Measurements from ENCODE around the gene ZNF205.
"Not testable (repeated sequence)": the region's sequence is repeated elsewhere in the genome, so short reads cannot be mapped to it uniquely, and the experiment has no call there.

The ZNF205 gene

GRCh38 chr16:3070608-3071111, 41.7 kb upstream of the ZNF205 start:
- Histone ChIP-seq H4K91ac (ENCODE audit: low read depth, low read length, poor library complexity) (no peak overlapping the region), H4K8ac (ENCODE audit: low read depth, low read length) (no peak overlapping the region), H2AK5ac (ENCODE audit: low read depth, low read length) (no peak overlapping the region), H3K9ac (ENCODE audit: low read depth, low read length, poor library complexity) (no peak overlapping the region), H3K18ac (ENCODE audit: low read length) (no peak overlapping the region), H2BK12ac (ENCODE audit: low read length) (no peak overlapping the region), H3K4me2 (ENCODE audit: insufficient read depth, low read length, poor library complexity, severe bottlenecking) (no peak overlapping the region), H2BK5ac (ENCODE audit: low read length) (no peak overlapping the region), H3K4me1 (ENCODE audit: control insufficient read depth in 2 of 2, insufficient read depth in 1 of 2, low read depth in 1 of 2, low read length in 2 of 2) (peaks cover 0 to 2% of the 10 kb centered on the region in 2 donors), H3K79me1 (ENCODE audit: low read depth, low read length) (no peaks in the 10 kb centered on the region), H3K9me3 (replicated peaks in 1 of 2; ENCODE audit: control insufficient read depth in 2 of 2, insufficient read depth in 1 of 2, low read depth in 1 of 2, low read length in 2 of 2) (no peaks in the 10 kb centered on the region), H3K4ac (ENCODE audit: low read length) (no peak overlapping the region), H2AFZ (ENCODE audit: low read length) (no peak overlapping the region), H2BK15ac (ENCODE audit: low read length) (no peak overlapping the region), H3K36me3 (replicated peaks in 1 of 2; ENCODE audit: control insufficient read depth in 2 of 2, insufficient read depth in 2 of 2, low read length in 2 of 2) (no peaks in the 10 kb centered on the region), H3K27me3 (ENCODE audit: control insufficient read depth in 3 of 3, insufficient read depth in 3 of 3, low read depth in 1 of 3, low read length in 3 of 3) (peaks cover 0 to 39% (median 0%) of the 10 kb centered on the region in 3 experiments), H2BK120ac (ENCODE audit: low read depth, low read length) (no peak overlapping the region), H3K23ac (ENCODE audit: low read depth, low read length, poor library complexity) (no peak overlapping the region), H3K4me3 (ENCODE audit: low read length in 2 of 2) (no peak overlapping the region), H3K27ac (replicated peaks; ENCODE audit: low read length) (no peak overlapping the region), H3K14ac (ENCODE audit: low read length) (no peak overlapping the region)
- no CpG with 5 or more reads among the region's 9 CpGs for WGBS, 2 donors (ENCODE audit: extremely low coverage in 2 of 2, insufficient read length in 2 of 2, insufficient replicate concordance in 1 of 2)
- no peak for DNase-seq (ENCODE audit: low spot score)

GRCh38 chr16:3071655-3072054, 40.7 kb upstream of the ZNF205 start:
- no peak for DNase-seq (ENCODE audit: low spot score)
- H3K14ac ChIP-seq (ENCODE audit: low read length), result no peak overlapping the region
- WGBS, 2 donors (ENCODE audit: extremely low coverage in 2 of 2, insufficient read length in 2 of 2, insufficient replicate concordance in 1 of 2), result no CpG with 5 or more reads among the region's 7 CpGs
- H2AFZ ChIP-seq (ENCODE audit: low read length), result no peak overlapping the region
- H2BK15ac ChIP-seq (ENCODE audit: low read length), result no peak overlapping the region
- no peak overlapping the region for H3K4me2 ChIP-seq (ENCODE audit: insufficient read depth, low read length, poor library complexity, severe bottlenecking)
- H2BK5ac ChIP-seq (ENCODE audit: low read length), result no peak overlapping the region
- no peak overlapping the region for H2BK120ac ChIP-seq (ENCODE audit: low read depth, low read length)
- no peaks in the 10 kb centered on the region for H3K36me3 ChIP-seq (replicated peaks in 1 of 2; ENCODE audit: control insufficient read depth in 2 of 2, insufficient read depth in 2 of 2, low read length in 2 of 2)
- H3K79me1 ChIP-seq (ENCODE audit: low read depth, low read length), result no peaks in the 10 kb centered on the region
- H3K9ac ChIP-seq (ENCODE audit: low read depth, low read length, poor library complexity), result no peak overlapping the region
- no peak overlapping the region for H2BK12ac ChIP-seq (ENCODE audit: low read length)
- no peak overlapping the region for H3K18ac ChIP-seq (ENCODE audit: low read length)
- H3K23ac ChIP-seq (ENCODE audit: low read depth, low read length, poor library complexity), result no peak overlapping the region
- no peak overlapping the region for H2AK5ac ChIP-seq (ENCODE audit: low read depth, low read length)
- H3K4ac ChIP-seq (ENCODE audit: low read length), result no peak overlapping the region
- H3K4me1 ChIP-seq (ENCODE audit: control insufficient read depth in 2 of 2, insufficient read depth in 1 of 2, low read depth in 1 of 2, low read length in 2 of 2), result peaks cover 0 to 2% of the 10 kb centered on the region in 2 donors
- no peaks in the 10 kb centered on the region for H3K9me3 ChIP-seq (replicated peaks in 1 of 2; ENCODE audit: control insufficient read depth in 2 of 2, insufficient read depth in 1 of 2, low read depth in 1 of 2, low read length in 2 of 2)
- no peak overlapping the region for H4K8ac ChIP-seq (ENCODE audit: low read depth, low read length)
- peaks cover 0 to 37% (median 0%) of the 10 kb centered on the region in 3 experiments for H3K27me3 ChIP-seq (ENCODE audit: control insufficient read depth in 3 of 3, insufficient read depth in 3 of 3, low read depth in 1 of 3, low read length in 3 of 3)
- H3K4me3 ChIP-seq (ENCODE audit: low read length in 2 of 2), result peak overlapping the region in 1 of 2 donors; percentile 22
- H3K27ac ChIP-seq (replicated peaks; ENCODE audit: low read length), result no peak overlapping the region
- no peak overlapping the region for H4K91ac ChIP-seq (ENCODE audit: low read depth, low read length, poor library complexity)

DNA sequence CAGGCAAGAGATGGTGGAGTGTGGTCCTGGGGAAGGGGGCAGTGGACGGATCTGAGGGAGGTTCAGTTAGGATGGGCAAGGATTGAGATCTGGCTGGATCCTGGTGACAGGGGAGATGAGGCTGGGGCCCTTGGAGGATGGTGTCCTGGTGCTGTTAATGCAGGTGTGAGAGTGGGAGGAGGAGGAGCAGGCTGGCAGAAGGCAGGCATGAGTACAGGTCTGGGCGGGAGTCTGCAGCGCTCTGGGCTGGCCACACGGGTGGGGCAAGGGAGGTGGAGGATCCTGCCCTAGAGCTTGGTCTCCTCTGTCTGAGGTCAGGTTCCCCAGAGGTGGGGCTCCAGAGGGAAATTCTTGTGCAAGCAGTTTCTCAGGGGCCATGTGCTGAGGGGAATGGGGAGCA, 40.2 kb upstream of the ZNF205 start:
- DNase-seq (ENCODE audit: low spot score); H3K79me1 ChIP-seq (ENCODE audit: low read depth, low read length); H4K91ac ChIP-seq (ENCODE audit: low read depth, low read length, poor library complexity); H3K36me3 ChIP-seq (replicated peaks in 1 of 2; ENCODE audit: control insufficient read depth in 2 of 2, insufficient read depth in 2 of 2, low read length in 2 of 2); H2BK15ac ChIP-seq (ENCODE audit: low read length); H2BK5ac ChIP-seq (ENCODE audit: low read length); H3K9ac ChIP-seq (ENCODE audit: low read depth, low read length, poor library complexity); H3K14ac ChIP-seq (ENCODE audit: low read length); H3K4me1 ChIP-seq (ENCODE audit: control insufficient read depth in 2 of 2, insufficient read depth in 1 of 2, low read depth in 1 of 2, low read length in 2 of 2); H3K4me3 ChIP-seq (ENCODE audit: low read length in 2 of 2); H3K27ac ChIP-seq (replicated peaks; ENCODE audit: low read length); H3K4ac ChIP-seq (ENCODE audit: low read length); H2BK120ac ChIP-seq (ENCODE audit: low read depth, low read length); H2AK5ac ChIP-seq (ENCODE audit: low read depth, low read length); H3K23ac ChIP-seq (ENCODE audit: low read depth, low read length, poor library complexity); H4K8ac ChIP-seq (ENCODE audit: low read depth, low read length); H2BK12ac ChIP-seq (ENCODE audit: low read length); H3K4me2 ChIP-seq (ENCODE audit: insufficient read depth, low read length, poor library complexity, severe bottlenecking); H3K9me3 ChIP-seq (replicated peaks in 1 of 2; ENCODE audit: control insufficient read depth in 2 of 2, insufficient read depth in 1 of 2, low read depth in 1 of 2, low read length in 2 of 2); H2AFZ ChIP-seq (ENCODE audit: low read length); H3K18ac ChIP-seq (ENCODE audit: low read length): not testable (repeated sequence)
- no CpG with 5 or more reads among the region's 4 CpGs for WGBS, 2 donors (ENCODE audit: extremely low coverage in 2 of 2, insufficient read length in 2 of 2, insufficient replicate concordance in 1 of 2)
- H3K27me3 ChIP-seq (ENCODE audit: control insufficient read depth in 3 of 3, insufficient read depth in 3 of 3, low read depth in 1 of 3, low read length in 3 of 3), result peaks cover 0 to 41% (median 0%) of the 10 kb centered on the region in 3 experiments

- not testable (repeated sequence) for H2BK5ac ChIP-seq (ENCODE audit: low read length); H3K4ac ChIP-seq (ENCODE audit: low read length); DNase-seq (ENCODE audit: low spot score); H2AK5ac ChIP-seq (ENCODE audit: low read depth, low read length); H2AFZ ChIP-seq (ENCODE audit: low read length); H3K23ac ChIP-seq (ENCODE audit: low read depth, low read length, poor library complexity); H3K9ac ChIP-seq (ENCODE audit: low read depth, low read length, poor library complexity); H4K8ac ChIP-seq (ENCODE audit: low read depth, low read length); H2BK12ac ChIP-seq (ENCODE audit: low read length); H3K14ac ChIP-seq (ENCODE audit: low read length); H3K4me3 ChIP-seq (ENCODE audit: low read length in 2 of 2); H3K4me2 ChIP-seq (ENCODE audit: insufficient read depth, low read length, poor library complexity, severe bottlenecking); H3K18ac ChIP-seq (ENCODE audit: low read length); H3K9me3 ChIP-seq (replicated peaks in 1 of 2; ENCODE audit: control insufficient read depth in 2 of 2, insufficient read depth in 1 of 2, low read depth in 1 of 2, low read length in 2 of 2); H3K79me1 ChIP-seq (ENCODE audit: low read depth, low read length); H2BK120ac ChIP-seq (ENCODE audit: low read depth, low read length); H2BK15ac ChIP-seq (ENCODE audit: low read length); H3K4me1 ChIP-seq (ENCODE audit: control insufficient read depth in 2 of 2, insufficient read depth in 1 of 2, low read depth in 1 of 2, low read length in 2 of 2); H3K36me3 ChIP-seq (replicated peaks in 1 of 2; ENCODE audit: control insufficient read depth in 2 of 2, insufficient read depth in 2 of 2, low read length in 2 of 2); H3K27ac ChIP-seq (replicated peaks; ENCODE audit: low read length); H4K91ac ChIP-seq (ENCODE audit: low read depth, low read length, poor library complexity)
- WGBS, 2 donors (ENCODE audit: extremely low coverage in 2 of 2, insufficient read length in 2 of 2, insufficient replicate concordance in 1 of 2), result no CpG with 5 or more reads among the region's 18 CpGs
- peaks cover 0 to 42% (median 0%) of the 10 kb centered on the region in 3 experiments for H3K27me3 ChIP-seq (ENCODE audit: control insufficient read depth in 3 of 3, insufficient read depth in 3 of 3, low read depth in 1 of 3, low read length in 3 of 3)
These were observed 39.7 kb upstream of the ZNF205 start for GRCh38 chr16:3072576-3073263.
